Fibroblast of lung (primary cell): ENCODE data around the gene TEAD3. TPM values are rescaled to one million over a fixed set of nuclear protein-coding genes. Genes with fewer than 3 reads are reported as not detected.

ENCODE experiments used
- DNase-seq, 2 donors: peaks; one replicate each; pipeline versions ENCODE4 v3.0.0 to v3.0.0-alpha.2; 2010; ENCODE audit warnings: low read depth in 2 of 2
- H2AFZ ChIP-seq: 2 replicates; pipeline ENCODE4 v1.5.1; 2012; ENCODE audit warnings: low read length, control low read depth, inconsistent platforms
- H3K27ac ChIP-seq: 2 replicates; pipeline ENCODE4 v1.5.1; 2011; ENCODE audit warnings: low read length, control low read depth; ENCODE audit not compliant: insufficient read depth
- H3K27me3 ChIP-seq: 2 replicates; pipeline ENCODE4 v1.5.1; 2011; ENCODE audit warnings: mild to moderate bottlenecking, low read length; ENCODE audit not compliant: control insufficient read depth, insufficient read depth
- H3K36me3 ChIP-seq: 2 replicates; pipeline ENCODE4 v1.5.1; 2011; ENCODE audit warnings: low read length; ENCODE audit not compliant: control insufficient read depth, insufficient read depth
- H3K4me1 ChIP-seq: 2 replicates; pipeline ENCODE4 v1.5.1; 2011; ENCODE audit warnings: low read length; ENCODE audit not compliant: control insufficient read depth, insufficient read depth; ENCODE audit errors: extremely low read depth
- H3K4me2 ChIP-seq: 2 replicates; pipeline ENCODE4 v1.5.1; 2011; ENCODE audit warnings: low read length, control low read depth; ENCODE audit not compliant: insufficient read depth; ENCODE audit errors: extremely low read depth
- H3K4me3 ChIP-seq, 4 experiments: fragments of 200-600 bp in 1 of 4; sonication (generic) in 1 of 4; replicated peaks in 1 of 4; 2 replicates each; pipeline ENCODE4 v1.5.1; 2011 to 2016; ENCODE audit warnings: low read length in 4 of 4, low read depth in 3 of 4, mild to moderate bottlenecking in 3 of 4, control low read depth in 2 of 4, inconsistent platforms in 1 of 4, mixed read lengths in 1 of 4; ENCODE audit not compliant: insufficient read depth in 1 of 4; ENCODE audit errors: control extremely low read depth in 1 of 4
- H3K79me2 ChIP-seq: 2 replicates; pipeline ENCODE4 v1.5.1; 2012; ENCODE audit warnings: mild to moderate bottlenecking, low read length, inconsistent platforms; ENCODE audit not compliant: control insufficient read depth, insufficient read depth
- H3K9ac ChIP-seq: 2 replicates; pipeline ENCODE4 v1.5.1; 2011; ENCODE audit warnings: mild to moderate bottlenecking, low read length, control low read depth; ENCODE audit not compliant: insufficient read depth
- H3K9me3 ChIP-seq: 2 replicates; pipeline ENCODE4 v1.5.1; 2012; ENCODE audit warnings: low read depth, low read length; ENCODE audit not compliant: control insufficient read depth, insufficient read depth
- H4K20me1 ChIP-seq: 2 replicates; pipeline ENCODE4 v1.5.1; 2011; ENCODE audit warnings: low read length; ENCODE audit not compliant: control insufficient read depth, insufficient read depth; ENCODE audit errors: extremely low read depth
- EZH2 ChIP-seq: IDR thresholded peaks from 2 replicates; pipeline ENCODE4 v1.5.1; 2012; ENCODE audit warnings: low read length, control low read depth, mild to moderate bottlenecking; ENCODE audit errors: missing control alignments
- polyA plus RNA-seq, 2 donors: library from polyadenylated mRNA; depleted of rRNA in 1 of 2; stranded (reverse) in 1 of 2; unstranded in 1 of 2; fragments of >200 nt; gene quantifications; 2 replicates each; pipeline ENCODE4 v1.2.1, GENCODE V29; 2011 to 2012; ENCODE audit warnings: missing spikeins in 1 of 2
- total RNA-seq: library from RNA; depleted of rRNA; stranded (reverse); fragments of >200 nt; gene quantifications from 2 replicates; pipeline ENCODE4 v1.2.1, GENCODE V29; 2014
- TF ChIP-seq, protein P1 (sequence below), 2 donors: IDR thresholded peaks in 1 of 2; conservative IDR thresholded peaks in 1 of 2; 1 replicate in 1 of 2; 2 replicates in 1 of 2; pipeline ENCODE4 v1.5.1; 2011 to 2012; ENCODE audit warnings: low read length in 2 of 2, control low read depth in 1 of 2, inconsistent platforms in 1 of 2, low read depth in 1 of 2, mild to moderate bottlenecking in 1 of 2

TEAD3 gene
- total and polyA plus RNA-seq, 2 donors (not counting 1 experiment from before 2014, with no cell fraction given): 9.6 to 26.7 TPM

DNA sequence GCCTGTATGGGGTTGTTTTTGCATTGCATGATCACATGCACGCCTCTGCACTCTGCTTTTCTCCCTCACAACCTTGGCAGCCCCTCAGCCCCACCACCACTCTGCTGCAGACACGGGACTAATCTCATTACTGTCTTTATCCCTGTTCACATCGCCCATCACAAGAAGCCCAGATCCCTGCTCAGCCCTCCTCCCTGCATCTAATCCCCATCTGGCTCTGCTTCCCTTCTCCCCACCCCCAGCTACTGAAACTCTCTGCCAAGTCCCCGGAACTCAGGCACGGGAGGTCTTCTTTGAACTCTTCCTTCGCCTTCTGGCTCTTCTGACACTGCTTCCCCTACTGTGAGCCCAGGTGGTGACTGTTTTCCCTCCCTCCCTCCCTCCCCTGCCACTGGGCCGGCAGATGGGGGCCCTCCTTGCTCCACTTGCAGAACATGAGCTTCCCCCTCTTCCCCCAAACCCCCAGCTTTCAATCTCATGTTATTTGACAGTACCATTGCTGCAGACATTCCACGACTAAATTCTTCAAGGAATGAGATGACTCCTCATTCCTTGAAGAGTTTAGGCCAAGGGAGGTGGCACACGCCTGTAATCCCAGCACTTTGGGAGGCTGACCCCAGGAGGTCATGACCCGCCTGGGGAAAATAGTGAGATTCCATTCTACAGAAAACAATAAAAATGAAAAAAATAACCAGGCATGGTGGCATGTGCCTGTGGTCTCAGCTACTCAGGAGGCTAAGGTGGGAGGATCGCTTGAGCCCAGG is 37.7 kb upstream of the TEAD3 start:
- peaks cover 5% of the 10 kb centered on the region for H3K27me3 ChIP-seq
- H3K4me2 ChIP-seq: no peak overlapping the region
- no peaks in the 10 kb centered on the region for H3K36me3 ChIP-seq
- TF ChIP-seq, protein P1, sequence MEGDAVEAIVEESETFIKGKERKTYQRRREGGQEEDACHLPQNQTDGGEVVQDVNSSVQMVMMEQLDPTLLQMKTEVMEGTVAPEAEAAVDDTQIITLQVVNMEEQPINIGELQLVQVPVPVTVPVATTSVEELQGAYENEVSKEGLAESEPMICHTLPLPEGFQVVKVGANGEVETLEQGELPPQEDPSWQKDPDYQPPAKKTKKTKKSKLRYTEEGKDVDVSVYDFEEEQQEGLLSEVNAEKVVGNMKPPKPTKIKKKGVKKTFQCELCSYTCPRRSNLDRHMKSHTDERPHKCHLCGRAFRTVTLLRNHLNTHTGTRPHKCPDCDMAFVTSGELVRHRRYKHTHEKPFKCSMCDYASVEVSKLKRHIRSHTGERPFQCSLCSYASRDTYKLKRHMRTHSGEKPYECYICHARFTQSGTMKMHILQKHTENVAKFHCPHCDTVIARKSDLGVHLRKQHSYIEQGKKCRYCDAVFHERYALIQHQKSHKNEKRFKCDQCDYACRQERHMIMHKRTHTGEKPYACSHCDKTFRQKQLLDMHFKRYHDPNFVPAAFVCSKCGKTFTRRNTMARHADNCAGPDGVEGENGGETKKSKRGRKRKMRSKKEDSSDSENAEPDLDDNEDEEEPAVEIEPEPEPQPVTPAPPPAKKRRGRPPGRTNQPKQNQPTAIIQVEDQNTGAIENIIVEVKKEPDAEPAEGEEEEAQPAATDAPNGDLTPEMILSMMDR (conservative IDR thresholded peaks at IDR 0.05 in 1 of 2, IDR thresholded peaks at IDR 0.05 in 1 of 2; ENCODE audit: low read depth in 1 of 2, low read length in 2 of 2): no peak
- TF ChIP-seq EZH2: no peak
- no peaks in the 10 kb centered on the region for H3K4me1 ChIP-seq
- DNase-seq: no peak
- no peak overlapping the region for H2AFZ ChIP-seq
- no peaks in the 10 kb centered on the region for H3K9me3 ChIP-seq
- no peak overlapping the region for H3K27ac ChIP-seq
- H3K9ac ChIP-seq: no peak overlapping the region
- H3K4me3 ChIP-seq: no peak overlapping the region
- no peaks in the 10 kb centered on the region for H4K20me1 ChIP-seq
- H3K79me2 ChIP-seq: no peaks in the 10 kb centered on the region

DNA sequence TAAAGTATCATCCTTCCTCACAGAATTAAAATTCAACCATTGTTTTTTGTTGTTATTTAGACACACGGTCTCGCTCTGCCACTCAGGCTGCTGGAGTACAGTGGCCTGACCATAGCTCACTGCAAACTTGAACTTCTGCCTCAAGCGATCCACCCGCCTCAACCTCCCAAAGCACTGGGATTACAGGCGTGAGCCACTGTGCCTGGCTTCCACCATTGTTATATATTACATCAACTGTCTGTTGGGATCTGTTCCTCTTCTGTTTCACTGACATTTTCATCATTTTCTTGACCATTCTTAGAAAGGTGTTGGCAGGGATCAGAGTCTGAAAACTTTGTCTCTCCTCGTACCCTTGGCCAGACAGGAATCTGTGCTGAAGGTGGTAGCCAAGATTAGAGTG is 37.1 kb upstream of the TEAD3 start:
- H3K27me3 ChIP-seq: peaks cover 5% of the 10 kb centered on the region
- H3K9ac ChIP-seq: no peak overlapping the region
- H3K4me3 ChIP-seq: no peak overlapping the region
- no peak overlapping the region for H2AFZ ChIP-seq
- H3K79me2 ChIP-seq: no peaks in the 10 kb centered on the region
- no peaks in the 10 kb centered on the region for H4K20me1 ChIP-seq
- H3K27ac ChIP-seq: no peak overlapping the region
- no peaks in the 10 kb centered on the region for H3K9me3 ChIP-seq
- H3K36me3 ChIP-seq: no peaks in the 10 kb centered on the region
- no peak for DNase-seq
- no peaks in the 10 kb centered on the region for H3K4me1 ChIP-seq
- no peak for TF ChIP-seq EZH2
- TF ChIP-seq, protein P1 (conservative IDR thresholded peaks at IDR 0.05 in 1 of 2, IDR thresholded peaks at IDR 0.05 in 1 of 2; ENCODE audit: low read depth in 1 of 2, low read length in 2 of 2): no peak
- H3K4me2 ChIP-seq: no peak overlapping the region

DNA sequence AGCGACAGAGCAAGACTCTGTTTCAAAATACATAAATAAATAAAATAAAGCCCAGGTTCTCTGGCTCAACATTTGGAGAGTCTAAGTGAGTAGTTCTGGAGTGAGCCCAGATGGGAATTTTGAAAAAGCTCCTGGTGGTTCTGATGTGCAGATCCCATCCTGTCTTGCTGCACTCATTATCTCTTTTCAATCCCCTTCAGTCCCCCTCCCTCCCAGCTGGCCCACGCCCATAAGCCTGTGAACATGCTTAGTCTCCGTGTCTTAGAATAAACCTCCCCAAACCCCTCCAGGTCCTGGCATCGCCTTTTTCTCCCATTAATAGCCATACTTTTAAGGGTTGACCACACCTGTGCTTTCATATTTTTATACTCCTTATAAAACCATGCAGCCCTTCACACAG is 35.2 kb upstream of the TEAD3 start:
- Histone ChIP-seq H3K79me2 (no peaks in the 10 kb centered on the region), H2AFZ (no peak overlapping the region), H3K27ac (no peak overlapping the region), H3K27me3 (peaks cover 10% of the 10 kb centered on the region), H4K20me1 (no peaks in the 10 kb centered on the region), H3K9me3 (no peaks in the 10 kb centered on the region), H3K4me2 (no peak overlapping the region), H3K4me1 (no peaks in the 10 kb centered on the region), H3K36me3 (no peaks in the 10 kb centered on the region), H3K9ac (no peak overlapping the region), H3K4me3 (no peak overlapping the region)
- no peak for TF ChIP-seq EZH2
- TF ChIP-seq, protein P1 (conservative IDR thresholded peaks at IDR 0.05 in 1 of 2, IDR thresholded peaks at IDR 0.05 in 1 of 2; ENCODE audit: low read depth in 1 of 2, low read length in 2 of 2): no peak
- DNase-seq: no peak
